GM12878 (cell line): ENCODE data around the gene DGKK.

Source experiments
- BCL11A ChIP-seq: IDR thresholded peaks from 2 replicates; pipeline ENCODE4 v1.6.1; 2011; ENCODE audit warnings: low read depth, low read length
- CTCF ChIP-seq, 3 experiments: IDR thresholded peaks in 2 of 3; conservative IDR thresholded peaks in 1 of 3; 2 replicates each; pipeline ENCODE4 v1.5.1; 2011; ENCODE audit warnings: low read depth in 3 of 3, low read length in 3 of 3, mild to moderate bottlenecking in 3 of 3, control low read depth in 2 of 3, moderate library complexity in 2 of 3, inconsistent platforms in 1 of 3, mixed read lengths in 1 of 3; ENCODE audit not compliant: control insufficient read depth in 2 of 3, insufficient read depth in 1 of 3; ENCODE audit errors: extremely low read depth in 1 of 3
- EGR1 ChIP-seq, 2 experiments: IDR thresholded peaks; 1 replicate in 1 of 2; 2 replicates in 1 of 2; pipeline ENCODE4 v1.6.1; 2011 to 2012; ENCODE audit warnings: low read depth in 2 of 2, low read length in 2 of 2, borderline replicate concordance in 1 of 2, mild to moderate bottlenecking in 1 of 2, moderate library complexity in 1 of 2
- EP300 ChIP-seq, 2 experiments: fragments of 150-350 bp in 1 of 2; IDR thresholded peaks; 2 replicates each; pipeline ENCODE4 v1.6.1; 2011 to 2012; ENCODE audit warnings: low read depth in 2 of 2, low read length in 2 of 2, borderline replicate concordance in 1 of 2, improper control_type of control experiment in 1 of 2, inconsistent platforms in 1 of 2; ENCODE audit not compliant: control insufficient read depth in 1 of 2
- ESRRA ChIP-seq: IDR thresholded peaks from 2 replicates; pipeline ENCODE4 v1.6.1; 2012; ENCODE audit warnings: mild to moderate bottlenecking, low read length, improper control_type of control experiment
- NR2F1 ChIP-seq: fragments of 450-650 bp; conservative IDR thresholded peaks from 2 replicates; pipeline ENCODE4 v1.6.1; 2017; ENCODE audit warnings: mild to moderate bottlenecking
- RFX5 ChIP-seq: IDR thresholded peaks from 2 replicates; pipeline ENCODE4 v1.6.1; 2011; ENCODE audit warnings: low read depth, low read length, improper control_type of control experiment
- SUPT20H ChIP-seq: IDR thresholded peaks from 2 replicates; pipeline ENCODE4 v1.6.1; 2011; ENCODE audit warnings: low read depth, mild to moderate bottlenecking, low read length, moderate library complexity, borderline replicate concordance; ENCODE audit not compliant: control insufficient read depth
- WRNIP1 ChIP-seq: IDR thresholded peaks from 2 replicates; pipeline ENCODE4 v1.6.1; 2011; ENCODE audit warnings: low read depth, low read length, improper control_type of control experiment, borderline replicate concordance

- TF ChIP-seq RFX5 = no peak
- TF ChIP-seq CTCF (IDR thresholded peaks at IDR 0.05 in 2 of 3, conservative IDR thresholded peaks at IDR 0.05 in 1 of 3; ENCODE audit: control insufficient read depth in 2 of 3, extremely low read depth in 1 of 3, insufficient read depth in 1 of 3, low read depth in 3 of 3, low read length in 3 of 3) = no peak
- no peak for TF ChIP-seq EGR1 (IDR thresholded peaks at IDR 0.05; ENCODE audit: borderline replicate concordance in 1 of 2, low read depth in 2 of 2, low read length in 2 of 2)
- TF ChIP-seq WRNIP1 = no peak
- no peak for TF ChIP-seq SUPT20H
- no peak for TF ChIP-seq ESRRA
- no peak for TF ChIP-seq BCL11A
- TF ChIP-seq NR2F1 = no peak
- TF ChIP-seq EP300 (IDR thresholded peaks at IDR 0.05; ENCODE audit: borderline replicate concordance in 1 of 2, control insufficient read depth in 1 of 2, low read depth in 2 of 2, low read length in 2 of 2) = no peak
These were observed 12.7 kb upstream of the DGKK start for GRCh38 chrX:50483283-50483682.
